GM12878 (cell line): ENCODE results near the gene DNAJC3. TPM values are rescaled to one million over a fixed set of nuclear protein-coding genes. Genes with fewer than 3 reads are reported as not detected.

Experiments used
- ATAC-seq: fragments of 200-7000 bp; cut with Tn5 transposase; 3 replicates; pipeline ENCODE4 v1.9.1; 2020; ENCODE audit warnings: mild to moderate bottlenecking, moderate library complexity
- BruUV-seq: library from RNA; stranded (reverse); fragments of 400-500 nt; replicated peaks from 2 replicates; lab custom pipeline; 2021; lab: Mats Ljungman, UMichigan
- CTCF ChIA-PET: fragments of 300-600 bp; sonication (Branson Sonifier 250); formaldehyde crosslinking; extraction: SDS; loops from one replicate; lab custom pipeline; 2021; ENCODE audit warnings: inconsistent platforms; lab: Yijun Ruan, JAX
- POLR2A ChIA-PET: fragments of 350-600 bp; formaldehyde crosslinking; extraction: SDS; loops from one replicate; lab custom pipeline; 2021; ENCODE audit warnings: inconsistent platforms; lab: Charles Lee
- RAD21 ChIA-PET: fragments of 300-600 bp; sonication (Branson Sonifier 250); formaldehyde crosslinking; loops from one replicate; lab custom pipeline; 2023; ENCODE audit warnings: antibody characterized with exemption; ENCODE audit not compliant: unreplicated experiment; lab: Charles Lee
- SMC1A ChIA-PET: fragments of 300-600 bp; sonication (Branson Sonifier 250); formaldehyde crosslinking; loops from one replicate; lab custom pipeline; 2023; ENCODE audit not compliant: unreplicated experiment, uncharacterized antibody; lab: Charles Lee
- DNase-seq: peaks from one replicate; pipeline ENCODE4 v3.0.0-alpha.2; 2011; ENCODE audit warnings: low read depth, low spot score
- FAIRE-seq: peaks from 3 replicates; lab custom pipeline; 2011; peaks lifted over from hg19 to GRCh38; lab: Jason Lieb, UNC
- H2AFZ ChIP-seq: 2 replicates; pipeline ENCODE4 v1.6.0; 2011; ENCODE audit warnings: low read depth, low read length, control low read depth; ENCODE audit not compliant: control insufficient read depth
- H3K27ac ChIP-seq: 2 replicates; pipeline ENCODE4 v1.5.1; 2011; ENCODE audit warnings: control low read depth; ENCODE audit not compliant: control insufficient read depth, insufficient read depth
- H3K27me3 ChIP-seq, 2 experiments: replicated peaks in 1 of 2; 2 replicates each; pipeline versions ENCODE4 v1.6.0 to v1.6.1; 2011; ENCODE audit warnings: low read length in 1 of 2; ENCODE audit not compliant: control insufficient read depth in 2 of 2, insufficient read depth in 2 of 2
- H3K36me3 ChIP-seq, 2 experiments: 2 replicates each; pipeline ENCODE4 v1.5.1; 2011; ENCODE audit warnings: low read length in 1 of 2; ENCODE audit not compliant: control insufficient read depth in 2 of 2, insufficient read depth in 2 of 2
- H3K4me1 ChIP-seq: 2 replicates; pipeline ENCODE4 v1.6.1; 2011; ENCODE audit warnings: mild to moderate bottlenecking, low read length, moderate library complexity, mixed read lengths; ENCODE audit not compliant: control insufficient read depth, insufficient read depth
- H3K4me2 ChIP-seq: 2 replicates; pipeline ENCODE4 v1.6.0; 2011; ENCODE audit warnings: control low read depth; ENCODE audit not compliant: control insufficient read depth, insufficient read depth
- H3K4me3 ChIP-seq: fragments of 200-600 bp; sonication (generic); 2 replicates; pipeline ENCODE4 v1.5.1; 2016
- H3K79me2 ChIP-seq: 2 replicates; pipeline ENCODE4 v1.6.0; 2011; ENCODE audit warnings: low read length; ENCODE audit not compliant: control insufficient read depth, insufficient read depth
- H3K9ac ChIP-seq: 2 replicates; pipeline ENCODE4 v1.8.0; 2011; ENCODE audit warnings: low read length, control low read depth, mixed read lengths; ENCODE audit not compliant: control insufficient read depth, insufficient read depth
- H3K9me3 ChIP-seq: replicated peaks from 3 replicates; pipeline ENCODE4 v1.5.1; 2011; ENCODE audit warnings: mild to moderate bottlenecking, low read length; ENCODE audit not compliant: control insufficient read depth, insufficient read depth
- H4K20me1 ChIP-seq: 2 replicates; pipeline ENCODE4 v1.6.0; 2011; ENCODE audit not compliant: control insufficient read depth, insufficient read depth
- EP300 ChIP-seq, 2 experiments: fragments of 150-350 bp in 1 of 2; IDR thresholded peaks; 2 replicates each; pipeline ENCODE4 v1.6.1; 2011 to 2012; ENCODE audit warnings: low read depth in 2 of 2, low read length in 2 of 2, borderline replicate concordance in 1 of 2, improper control_type of control experiment in 1 of 2, inconsistent platforms in 1 of 2; ENCODE audit not compliant: control insufficient read depth in 1 of 2
- SIX5 ChIP-seq: IDR thresholded peaks from 2 replicates; pipeline ENCODE4 v1.6.1; 2011; ENCODE audit warnings: mild to moderate bottlenecking, low read depth, low read length, moderate library complexity; ENCODE audit not compliant: severe bottlenecking
- WGBS: methylation state at CpG from one replicate; pipeline ENCODE4 v1.1.6; 2016; ENCODE audit warnings: low lambda C conversion rate; ENCODE audit not compliant: insufficient replicate concordance, insufficient coverage; ENCODE audit errors: missing lambda C conversion rate; 5-methylcytosine and 5-hydroxymethylcytosine counted together
- in situ Hi-C: fragments of 300-500 bp; cut with MboI; formaldehyde crosslinking; loops from 9 replicates; pipeline ENCODE4 v1.14.3; 2018; ENCODE audit warnings: mixed read lengths
- intact Hi-C: fragments of 100-400 bp; cut with micrococcal nuclease; formaldehyde crosslinking; loops from one replicate; pipeline ENCODE4 v1.14.2; 2022; ENCODE audit not compliant: unreplicated experiment
- polyA plus RNA-seq, 11 experiments: library from polyadenylated mRNA; depleted of rRNA in 4 of 11; unstranded in 6 of 11; stranded (reverse) in 5 of 11; fragments of >200 nt; fragmentation: Nextera tagmentation in 4 of 11; fragmentation: Illumina TruSeq in 1 of 11; extraction: Ambion mirVana in 4 of 11; extraction: Trizol in 1 of 11; gene quantifications; 1 replicate in 1 of 11; 2 replicates in 10 of 11; pipeline versions ENCODE4 v1.2.1 to v1.2.3, GENCODE V29; 2011 to 2016; ENCODE audit warnings: inconsistent platforms in 2 of 11, missing spikeins in 2 of 11, low read depth in 1 of 11
- total RNA-seq, 4 experiments: library from RNA; depleted of rRNA in 3 of 4; stranded (reverse); fragments of >200 nt in 3 of 4; fragmentation: Illumina TruSeq in 1 of 4; extraction: Trizol in 1 of 4; gene quantifications; 2 replicates each; pipeline versions ENCODE4 v1.2.1 to v1.2.3, GENCODE V29; 2013 to 2021
- TF ChIP-seq, protein P1 (sequence below): fragments of 450-650 bp; IDR thresholded peaks from 2 replicates; pipeline ENCODE4 v1.6.1; 2017; ENCODE audit warnings: antibody characterized with exemption, mild to moderate bottlenecking, moderate library complexity

DNAJC3 gene
- total and polyA plus RNA-seq, 10 of the 15 experiments (the other 5 are each of a cell fraction or from before 2014, with no cell fraction given), result 9.3 to 37.4 (median 19.0) TPM

DNA sequence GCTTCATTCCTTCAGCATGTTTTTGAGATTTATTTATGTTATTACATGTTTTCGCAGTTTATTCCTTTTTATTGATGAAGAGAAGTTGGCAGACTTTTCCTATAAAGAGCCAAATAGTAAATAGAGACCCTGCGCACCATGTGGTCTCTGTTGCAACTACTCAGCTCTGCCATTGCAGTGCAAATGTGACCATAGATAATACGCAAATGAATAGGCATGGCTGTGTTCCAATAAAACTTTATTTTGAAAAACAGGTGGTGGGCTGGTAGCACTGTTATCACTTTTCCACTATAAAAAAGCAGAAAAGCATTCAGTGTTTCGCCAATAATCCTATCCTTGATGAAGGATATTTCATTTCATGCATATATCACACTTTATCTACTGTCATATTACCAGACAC lies 95.0 kb downstream of the DNAJC3 start:
- no peak overlapping the region for H3K9ac ChIP-seq
- H3K4me1 ChIP-seq, result no peaks in the 10 kb centered on the region
- DNase-seq (no peak), FAIRE-seq (no peak), ATAC-seq (no peak)
- BruUV-seq, result no TSS peak
- SMC1A ChIA-PET, result interaction anchor here (0.9 to 1.4 kb wide), 4 partner anchors 10 to 68 kb away, joined by 3 to 4 read pairs (median 4); no protein-coding TSS in a partner anchor
- intact Hi-C loops, result no loop called here
- POLR2A ChIA-PET, result no interaction called here
- no peak overlapping the region for H2AFZ ChIP-seq
- RAD21 ChIA-PET, result no interaction called here
- no peaks in the 10 kb centered on the region for H4K20me1 ChIP-seq
- H3K36me3 ChIP-seq, result peaks cover 0 to 11% of the 10 kb centered on the region in 2 experiments; a peak in 2 of 4 replicates
- WGBS, result 98% methylated on average over 4 of the region's 4 CpGs
- in situ Hi-C loops, result no loop called here
- no peak overlapping the region for H3K4me2 ChIP-seq
- CTCF ChIA-PET, result no interaction called here
- no peak overlapping the region for H3K27ac ChIP-seq
- TF ChIP-seq, protein P1, sequence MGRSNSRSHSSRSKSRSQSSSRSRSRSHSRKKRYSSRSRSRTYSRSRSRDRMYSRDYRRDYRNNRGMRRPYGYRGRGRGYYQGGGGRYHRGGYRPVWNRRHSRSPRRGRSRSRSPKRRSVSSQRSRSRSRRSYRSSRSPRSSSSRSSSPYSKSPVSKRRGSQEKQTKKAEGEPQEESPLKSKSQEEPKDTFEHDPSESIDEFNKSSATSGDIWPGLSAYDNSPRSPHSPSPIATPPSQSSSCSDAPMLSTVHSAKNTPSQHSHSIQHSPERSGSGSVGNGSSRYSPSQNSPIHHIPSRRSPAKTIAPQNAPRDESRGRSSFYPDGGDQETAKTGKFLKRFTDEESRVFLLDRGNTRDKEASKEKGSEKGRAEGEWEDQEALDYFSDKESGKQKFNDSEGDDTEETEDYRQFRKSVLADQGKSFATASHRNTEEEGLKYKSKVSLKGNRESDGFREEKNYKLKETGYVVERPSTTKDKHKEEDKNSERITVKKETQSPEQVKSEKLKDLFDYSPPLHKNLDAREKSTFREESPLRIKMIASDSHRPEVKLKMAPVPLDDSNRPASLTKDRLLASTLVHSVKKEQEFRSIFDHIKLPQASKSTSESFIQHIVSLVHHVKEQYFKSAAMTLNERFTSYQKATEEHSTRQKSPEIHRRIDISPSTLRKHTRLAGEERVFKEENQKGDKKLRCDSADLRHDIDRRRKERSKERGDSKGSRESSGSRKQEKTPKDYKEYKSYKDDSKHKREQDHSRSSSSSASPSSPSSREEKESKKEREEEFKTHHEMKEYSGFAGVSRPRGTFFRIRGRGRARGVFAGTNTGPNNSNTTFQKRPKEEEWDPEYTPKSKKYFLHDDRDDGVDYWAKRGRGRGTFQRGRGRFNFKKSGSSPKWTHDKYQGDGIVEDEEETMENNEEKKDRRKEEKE, result no peak
- no peak for TF ChIP-seq EP300 (IDR thresholded peaks at IDR 0.05; ENCODE audit: borderline replicate concordance in 1 of 2, control insufficient read depth in 1 of 2, low read depth in 2 of 2, low read length in 2 of 2)
- no peak for TF ChIP-seq SIX5
- no peak overlapping the region for H3K4me3 ChIP-seq
- H3K9me3 ChIP-seq, result no peaks in the 10 kb centered on the region
- no peaks in the 10 kb centered on the region for H3K27me3 ChIP-seq
- H3K79me2 ChIP-seq, result no peaks in the 10 kb centered on the region
